ENCODE data around the gene GP5.

GP5 gene

DNA sequence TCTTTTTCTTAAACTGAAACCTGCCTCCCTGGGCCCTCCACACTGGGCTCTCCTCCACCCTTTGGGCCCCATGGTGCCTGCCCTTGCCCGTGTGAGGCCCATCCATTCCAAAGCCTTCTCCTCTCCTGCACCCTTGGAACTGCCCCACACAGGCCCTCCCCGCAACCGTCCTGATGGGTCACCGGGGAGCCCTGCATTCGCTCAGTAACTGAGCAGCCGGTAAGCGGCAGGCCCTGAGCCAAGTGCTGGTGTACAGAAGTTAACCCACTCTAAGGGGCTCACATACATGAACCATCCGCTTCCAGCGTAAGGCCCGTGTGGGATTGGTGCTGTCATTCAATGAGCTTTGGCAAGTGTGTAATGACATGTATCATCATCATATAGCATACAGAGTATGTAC, 24.1 kb downstream of the GP5 start:
- DNase-seq = no peak

DNA sequence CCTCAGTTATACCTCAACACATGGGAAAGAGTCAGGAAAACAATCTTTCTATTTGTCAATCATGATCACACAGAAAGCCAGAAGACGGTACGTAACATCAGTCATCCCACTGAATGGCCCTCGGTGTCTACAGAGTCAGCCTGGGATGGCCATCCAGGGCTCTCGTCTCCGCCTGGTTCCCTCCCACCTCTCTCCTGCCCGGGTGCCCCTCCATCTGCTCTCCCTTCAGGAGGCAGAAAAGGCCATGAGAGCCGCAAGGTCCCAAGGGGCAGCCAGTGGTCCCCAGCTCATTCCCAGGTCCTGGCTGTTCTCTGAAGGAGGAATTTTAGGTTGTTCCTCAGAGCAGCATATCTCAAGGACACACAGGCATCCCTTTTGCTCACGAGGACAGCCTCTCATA, 25.2 kb downstream of the GP5 start:
- no peak for DNase-seq

DNA sequence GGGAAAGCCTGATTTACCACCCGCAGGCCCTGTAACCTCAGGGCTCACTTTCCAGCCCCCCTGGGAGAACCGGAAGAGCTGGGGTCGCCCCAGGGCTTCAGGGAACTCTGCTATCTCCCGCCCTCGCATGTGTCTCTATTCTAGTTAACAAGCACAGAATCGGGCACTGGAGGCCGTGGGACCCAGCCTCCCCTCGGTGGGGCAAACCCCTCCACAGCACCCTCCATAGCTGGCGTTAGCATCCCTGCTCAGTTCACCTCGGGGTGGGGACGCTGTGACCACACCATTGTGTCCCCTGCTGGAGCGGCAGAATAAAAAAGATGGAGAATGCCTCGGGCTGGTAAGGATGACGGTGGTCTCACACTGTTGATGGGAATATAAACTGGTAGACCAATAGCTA, 26.0 kb downstream of the GP5 start:
- no peak for DNase-seq

DNA sequence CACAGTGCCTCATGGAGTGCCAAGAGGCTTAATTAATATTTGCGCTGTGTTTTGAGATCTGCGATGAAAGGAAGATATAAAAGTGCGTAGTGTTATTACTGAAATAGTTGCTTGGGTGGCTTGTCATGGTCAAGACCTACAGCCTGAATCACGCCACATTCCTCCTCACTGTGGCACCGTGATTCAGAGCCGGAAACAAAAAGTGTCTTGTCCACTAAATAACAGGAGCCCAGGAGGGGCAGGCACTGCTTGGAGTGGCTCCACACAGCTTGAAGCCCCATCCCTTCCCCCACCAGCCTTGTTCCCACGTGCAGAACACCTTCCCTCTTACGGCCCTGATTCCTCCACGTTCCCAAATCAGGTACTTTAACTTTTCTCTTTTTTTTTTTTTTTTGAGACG, 28.3 kb downstream of the GP5 start:
- no peak for DNase-seq

DNA sequence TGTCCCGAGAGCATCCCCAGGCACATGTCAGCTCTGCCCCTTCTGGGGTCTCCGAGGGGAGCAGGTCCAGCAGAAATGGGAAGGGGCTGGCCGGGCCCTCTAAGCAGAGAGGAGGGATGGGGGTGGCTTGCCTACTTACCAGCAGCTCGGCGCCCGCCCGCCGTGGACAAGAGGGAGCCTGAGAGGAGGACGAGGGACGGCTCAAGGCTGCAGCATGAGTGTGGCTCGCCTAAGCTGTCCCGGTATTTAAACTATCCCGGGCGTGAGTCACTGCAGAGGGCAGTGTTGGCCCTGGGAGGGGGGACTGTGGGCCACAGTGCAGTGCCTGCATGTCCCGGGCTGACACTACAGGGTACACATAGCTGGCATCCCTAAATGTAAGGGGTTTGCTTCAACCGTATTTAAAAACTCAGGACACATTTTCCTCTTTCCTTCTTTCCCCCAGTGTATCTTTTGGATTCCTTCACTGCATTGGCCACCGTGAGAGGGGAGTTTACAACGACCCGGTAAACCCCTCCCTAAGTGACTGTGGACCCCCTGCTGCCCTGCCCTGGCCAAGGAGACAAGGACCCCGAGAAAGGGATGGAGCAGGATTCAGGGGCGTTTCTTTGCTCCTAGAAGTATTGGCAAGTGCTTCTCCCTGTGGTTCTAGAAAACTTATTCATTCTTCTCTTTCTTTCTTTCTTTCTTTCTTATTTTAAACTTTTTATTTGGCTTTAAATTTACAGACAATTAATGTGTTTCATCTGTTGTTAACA, 29.4 kb downstream of the GP5 start, which contains the start of gene LRRC15:
Gene LRRC15 (minus strand): TSS at position 222 of the 758 bp plus-strand sequence. CDS start 8,700 bp downstream, outside the sequence.
- no peak for DNase-seq

DNA sequence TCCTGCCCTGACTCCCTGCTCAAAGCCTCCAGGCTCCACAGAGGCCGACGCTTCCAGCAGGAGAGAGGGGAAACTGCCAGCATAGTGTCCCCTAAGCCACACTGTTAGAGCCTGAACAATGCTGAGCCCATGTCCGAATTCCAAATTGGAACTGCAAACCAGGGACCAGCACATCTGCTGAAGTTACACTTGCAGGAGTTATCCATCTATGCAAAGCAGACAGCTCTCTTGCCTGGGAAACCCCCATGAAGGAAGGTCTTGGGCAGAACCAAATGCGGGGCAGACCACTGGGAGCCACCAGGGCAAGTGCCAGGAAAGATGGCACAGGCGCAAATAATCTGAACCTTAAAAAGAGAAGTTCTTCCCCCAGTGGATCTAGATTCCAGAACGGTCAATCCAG, 30.1 kb downstream of the GP5 start:
- no peak for DNase-seq

DNA sequence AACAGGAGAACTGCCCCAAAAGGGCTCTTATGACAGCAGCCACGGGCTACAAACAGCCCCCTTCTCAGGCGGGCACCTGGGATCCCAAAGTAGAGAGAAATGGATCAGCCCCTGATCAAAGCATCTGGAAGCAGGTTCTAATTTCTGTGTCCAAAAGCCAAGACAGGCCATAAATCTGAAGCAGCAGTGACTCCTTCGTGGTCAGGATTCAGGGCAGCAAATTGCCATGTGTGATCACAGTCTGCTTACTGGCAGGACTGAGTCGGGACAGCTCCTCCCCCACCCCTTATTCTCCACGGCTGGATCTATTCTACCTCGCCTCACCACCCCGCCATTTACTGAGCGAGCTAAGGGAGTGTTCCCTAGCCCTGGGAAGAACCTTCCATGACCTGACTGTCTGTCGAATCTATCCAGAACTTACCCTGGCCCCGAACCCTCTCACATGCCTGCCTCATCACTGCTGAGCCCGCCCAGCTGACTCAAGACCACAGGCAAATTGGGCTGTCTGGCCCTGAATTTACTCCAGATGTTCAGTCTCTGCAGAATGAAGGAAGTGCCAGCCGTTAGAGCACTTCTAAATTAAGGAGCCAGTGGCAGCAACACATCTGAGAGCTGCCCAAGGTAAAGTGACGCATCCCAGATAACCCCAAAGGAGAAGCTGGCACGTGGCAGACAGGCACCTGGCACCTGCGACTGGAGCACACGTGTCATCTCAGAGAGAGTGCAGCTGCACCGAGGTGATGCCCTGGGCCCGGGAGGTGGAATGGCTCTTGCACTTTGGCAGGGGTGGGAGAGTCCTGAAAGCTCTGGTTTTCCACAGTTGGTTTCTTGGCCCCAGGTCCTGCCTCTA, 30.8 kb downstream of the GP5 start:
- DNase-seq = no peak

DNA sequence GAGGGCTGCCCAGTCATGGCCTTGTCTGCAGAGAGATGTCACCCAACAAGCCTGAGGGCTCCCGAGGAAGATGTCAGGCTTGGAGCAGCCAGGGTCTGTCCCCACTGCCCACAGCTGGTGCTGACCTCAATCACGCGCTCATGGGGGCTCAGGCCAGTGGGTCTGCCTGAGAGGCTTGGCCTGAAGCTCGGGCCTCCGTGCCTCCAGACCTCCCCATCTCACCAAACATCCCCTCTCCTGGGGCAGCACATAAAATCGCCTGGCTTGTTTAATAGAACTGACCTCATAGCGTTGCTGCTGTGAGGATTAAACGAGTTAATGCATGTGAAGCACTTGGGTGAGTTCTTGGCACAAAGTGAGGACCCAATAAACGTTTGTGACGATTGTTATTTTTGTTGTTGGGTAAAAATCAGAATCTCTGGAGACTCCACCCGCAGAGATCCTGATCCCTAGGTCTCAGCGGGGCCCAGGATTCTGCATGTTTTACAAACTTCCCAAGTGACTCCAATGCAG, 33.0 kb downstream of the GP5 start:
- no peak for DNase-seq

DNA sequence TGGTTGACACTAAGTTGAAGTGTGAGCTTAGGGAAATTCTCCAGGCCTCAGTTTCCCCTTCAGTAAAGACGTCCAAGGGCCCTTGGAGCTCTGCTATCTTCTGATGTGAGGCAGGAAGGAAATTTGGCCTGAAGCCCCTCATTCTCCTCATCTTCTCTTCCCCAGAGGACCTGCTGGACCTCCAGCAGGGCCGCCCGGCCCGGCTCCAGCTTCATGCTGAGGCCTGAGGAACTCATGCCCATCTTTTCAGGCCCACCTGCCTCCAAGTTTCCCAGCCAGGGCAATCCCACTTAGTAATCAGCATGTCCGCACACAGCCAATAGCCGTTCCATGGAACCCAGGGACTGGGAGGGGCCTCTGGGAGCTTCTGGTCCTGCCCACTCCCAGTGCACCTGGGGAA, 33.5 kb downstream of the GP5 start:
- no peak for DNase-seq

DNA sequence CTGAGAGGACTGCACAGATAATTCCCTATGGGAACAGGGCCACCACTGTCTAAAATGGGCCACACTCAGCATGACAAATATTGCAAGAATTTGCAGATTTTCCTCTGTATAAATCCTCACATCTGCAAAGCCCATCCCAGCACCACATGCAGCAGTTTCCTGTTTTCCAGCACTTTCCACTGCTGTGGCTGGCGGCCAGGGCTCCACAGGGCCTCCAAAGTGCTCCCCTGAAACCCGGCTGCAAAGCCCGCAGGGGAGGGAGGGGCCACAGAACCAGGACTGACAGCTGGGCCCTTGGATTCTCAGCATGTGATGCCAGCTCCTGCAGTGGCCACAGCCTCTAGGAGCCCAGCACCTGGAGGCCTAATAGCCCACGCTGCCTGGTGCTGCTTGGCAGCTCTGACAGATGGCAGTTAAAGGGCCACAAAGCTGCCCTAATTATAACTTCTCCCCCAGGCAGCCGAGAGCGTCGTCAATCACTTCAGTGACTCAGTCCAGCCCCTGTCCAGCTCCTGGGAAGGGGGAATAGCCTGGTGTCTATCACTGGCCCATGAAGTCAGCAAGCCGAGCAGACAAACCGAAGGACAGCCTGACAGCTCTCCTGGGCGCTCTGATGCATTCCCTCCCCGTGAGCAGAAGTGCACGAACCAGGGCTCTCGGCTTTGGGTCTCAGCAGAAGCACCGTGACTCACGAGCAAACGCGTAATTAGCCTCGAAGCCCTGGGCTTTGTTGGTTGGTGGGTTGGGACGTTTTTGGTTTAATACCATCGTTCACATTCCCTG, 34.2 kb downstream of the GP5 start:
- no peak for DNase-seq

DNA sequence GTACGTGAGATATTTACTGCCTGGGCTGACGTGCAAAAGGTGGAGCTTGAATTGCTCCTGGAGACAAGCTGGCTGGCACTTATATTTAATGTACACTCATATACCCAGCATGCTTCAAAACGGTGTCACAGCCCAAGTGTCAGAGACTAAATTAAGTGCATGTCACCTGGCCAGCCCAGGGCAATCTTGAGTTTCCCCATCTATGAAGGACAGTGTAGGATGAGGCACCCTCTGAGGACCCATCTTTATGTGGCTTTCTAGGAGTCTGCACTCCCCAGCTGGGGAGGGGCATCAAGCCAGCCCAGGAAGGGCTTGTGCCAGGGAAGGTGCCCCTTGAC, 34.8 kb downstream of the GP5 start:
- DNase-seq = no peak

DNA sequence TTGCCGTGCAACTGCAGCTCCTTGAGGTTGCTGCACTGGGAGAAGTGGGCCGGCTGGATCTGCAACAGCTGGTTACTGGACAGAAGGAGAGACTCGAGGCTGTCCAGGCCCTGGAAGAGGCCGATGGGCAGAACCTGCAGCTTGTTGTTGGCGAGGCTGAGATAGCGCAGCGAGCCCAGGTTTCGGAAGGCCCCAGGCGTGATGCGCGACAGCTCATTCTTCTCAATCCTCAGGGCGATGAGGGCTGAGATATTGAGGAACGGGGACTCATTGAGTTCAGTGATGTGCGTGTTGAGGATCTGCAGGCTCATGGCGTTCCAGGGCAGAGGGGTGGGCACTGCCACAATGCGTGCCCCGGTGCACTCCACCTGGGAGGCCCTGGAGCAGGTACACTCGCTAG, 38.5 kb downstream of the GP5 start:
- DNase-seq = no peak

DNA sequence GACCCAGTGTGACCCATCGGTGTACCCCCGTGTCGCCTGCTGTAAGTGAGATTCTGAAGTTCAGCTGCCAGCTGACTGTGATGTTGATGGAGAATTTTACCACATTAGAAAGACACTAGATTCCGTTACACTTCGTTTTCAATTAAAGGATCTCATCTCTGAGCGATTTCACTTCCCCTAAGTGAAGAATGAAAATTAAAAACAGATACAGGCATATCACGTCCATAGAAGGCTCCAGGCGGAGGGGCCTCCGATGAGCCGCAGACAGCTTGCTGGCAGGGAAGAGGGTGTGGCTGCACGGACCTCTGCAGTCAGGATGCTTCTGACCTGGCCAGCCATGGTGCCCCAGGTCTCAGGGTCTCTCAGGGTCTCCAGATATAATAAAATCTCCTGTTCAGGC, 41.4 kb downstream of the GP5 start:
- DNase-seq = no peak

DNA sequence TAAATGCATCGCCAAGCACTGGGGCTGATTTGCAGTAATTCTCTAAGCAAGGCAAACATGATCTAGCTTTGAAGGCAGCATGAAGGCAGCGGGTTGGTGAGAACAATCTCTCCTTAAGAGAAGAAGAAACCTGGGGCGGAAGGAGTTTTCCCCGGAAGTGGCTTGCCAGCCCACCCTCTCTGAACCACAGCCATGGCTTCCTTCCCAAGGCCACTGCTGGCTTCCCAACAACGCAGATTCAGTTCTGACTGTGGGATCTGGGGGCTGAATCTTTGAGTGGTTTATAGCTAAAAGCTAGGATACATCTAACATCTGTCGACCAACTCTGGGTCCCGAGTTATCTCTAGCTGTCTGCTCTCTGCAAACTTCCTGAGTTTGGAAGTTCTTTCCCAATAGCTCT, 43.7 kb downstream of the GP5 start:
- no peak for DNase-seq

DNA sequence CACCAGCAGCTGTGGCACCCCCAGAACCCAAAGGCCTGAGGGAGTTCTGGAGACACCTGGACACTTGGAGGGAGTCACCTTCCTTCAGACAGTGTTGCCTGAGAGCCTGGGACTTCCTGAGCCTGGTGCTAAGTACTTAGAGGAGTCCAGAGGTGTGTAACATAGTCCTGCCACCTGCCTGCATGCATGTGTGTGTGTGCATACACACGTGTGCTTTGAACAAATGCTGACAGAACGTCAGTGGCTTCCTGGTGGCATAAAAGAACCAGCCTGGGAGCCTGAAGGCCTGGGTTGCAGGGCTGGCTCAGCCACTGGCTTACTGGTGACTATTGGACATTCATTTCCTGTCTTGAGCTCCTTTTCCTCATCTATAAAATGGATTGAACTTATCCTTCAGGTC, 44.8 kb downstream of the GP5 start:
- no peak for DNase-seq

DNA sequence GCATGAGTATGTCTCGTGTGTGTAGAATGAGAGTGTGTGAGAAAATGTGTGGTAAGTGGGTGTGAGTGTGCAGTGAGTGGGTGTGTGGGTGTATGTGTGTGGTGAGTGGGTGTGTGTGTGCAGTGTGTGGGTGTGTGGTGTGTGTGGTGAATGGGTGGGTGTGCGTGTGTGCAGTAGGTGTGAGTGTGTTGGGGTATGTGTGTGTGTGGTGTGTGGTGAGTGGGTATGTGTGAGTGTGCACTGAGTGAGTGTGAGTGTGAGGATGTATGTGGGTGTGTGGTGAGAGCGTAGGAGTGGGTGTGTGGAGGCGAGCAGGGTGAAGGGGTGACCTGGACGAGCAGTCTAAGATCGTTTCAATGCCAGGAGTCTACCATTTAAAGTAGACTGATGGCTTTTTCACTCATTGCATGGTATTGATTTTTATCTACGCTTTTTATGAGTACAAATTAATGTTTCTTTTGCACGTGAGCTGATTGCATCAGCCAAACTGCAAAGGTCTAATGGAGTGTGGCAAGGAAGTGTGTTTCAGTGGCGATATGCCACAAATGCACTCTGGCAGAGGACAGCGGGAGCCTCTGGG, 46.3 kb downstream of the GP5 start:
- DNase-seq = no peak

DNA sequence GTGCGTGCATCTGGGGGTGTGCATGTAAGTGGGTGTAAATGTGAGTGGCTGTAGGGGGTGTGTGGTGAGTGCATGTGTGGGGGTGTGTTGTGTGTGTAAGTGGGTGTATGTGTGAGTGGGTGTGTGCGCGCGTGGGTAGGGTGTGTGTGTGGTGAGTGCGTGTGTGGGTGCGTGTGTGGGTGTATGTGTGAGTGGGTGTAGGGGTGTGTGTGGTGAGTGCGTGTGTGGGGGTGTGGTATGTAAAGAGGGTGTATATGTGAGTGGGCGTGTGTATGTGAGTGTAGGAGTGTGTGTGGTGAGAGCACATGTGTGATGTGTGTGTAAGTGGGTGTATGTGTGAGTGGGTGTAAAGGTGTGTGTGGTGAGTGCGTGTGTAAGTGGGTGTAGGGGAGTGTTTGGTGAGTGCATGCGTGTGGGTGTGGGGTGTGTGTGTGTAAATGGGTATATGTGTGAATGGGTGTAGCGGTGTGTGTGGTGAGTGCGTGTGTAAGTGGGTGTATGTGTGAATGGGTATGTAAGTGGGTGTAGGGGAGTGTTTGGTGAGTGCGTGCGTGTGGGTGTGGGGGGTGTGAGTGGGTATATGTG, 47.0 kb downstream of the GP5 start:
- no peak for DNase-seq

DNA sequence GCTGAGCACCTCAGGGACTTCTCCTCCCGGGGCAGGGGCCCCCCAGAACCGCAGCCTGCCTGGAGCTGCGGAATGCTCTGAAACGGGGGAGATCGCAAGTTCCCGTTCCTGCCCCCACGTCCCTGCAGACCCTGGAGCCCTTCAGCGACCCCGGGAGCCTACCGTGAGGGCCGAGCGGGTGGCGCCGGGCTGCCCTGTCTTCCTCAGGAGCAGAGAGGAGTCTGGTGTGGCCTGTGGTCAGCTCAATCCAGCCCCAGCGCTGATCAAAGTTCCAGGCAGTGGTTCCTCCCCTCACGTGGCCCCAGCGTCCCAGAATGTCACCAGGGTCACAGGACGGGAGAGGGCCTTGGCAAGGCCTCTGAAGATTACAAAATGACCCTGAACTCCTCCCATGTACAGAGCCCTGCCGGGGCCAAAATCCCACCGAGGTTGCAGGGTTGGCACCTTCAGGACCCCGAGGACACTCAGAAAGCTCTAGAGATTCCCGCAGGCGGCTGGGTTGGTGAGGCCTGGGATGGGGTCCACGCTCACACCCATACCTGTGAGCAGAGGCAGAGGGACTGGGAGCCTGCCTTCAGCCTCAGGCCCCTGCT, 47.9 kb downstream of the GP5 start, which contains the start of gene CPN2:
Gene CPN2 (minus strand): TSS at position 249 of the 593 bp plus-strand sequence. CDS start 8,626 bp downstream, outside the sequence.
- DNase-seq = no peak

DNA sequence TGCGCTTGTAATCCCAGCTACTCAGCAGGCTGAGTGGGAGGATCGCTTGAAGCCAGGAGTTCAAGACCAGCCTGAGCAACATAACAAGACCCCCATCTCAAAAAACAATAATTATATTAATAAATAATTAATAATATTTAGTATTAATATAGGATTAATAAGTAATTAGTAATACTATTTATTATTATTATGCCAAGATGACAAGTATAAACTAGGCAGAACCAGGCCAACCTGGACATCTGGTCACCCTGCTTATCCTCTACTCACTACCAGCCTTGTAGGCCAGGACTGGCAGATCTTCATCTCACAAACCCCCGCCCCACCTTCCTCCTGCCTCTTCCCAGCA, 48.4 kb downstream of the GP5 start:
- DNase-seq = no peak

DNA sequence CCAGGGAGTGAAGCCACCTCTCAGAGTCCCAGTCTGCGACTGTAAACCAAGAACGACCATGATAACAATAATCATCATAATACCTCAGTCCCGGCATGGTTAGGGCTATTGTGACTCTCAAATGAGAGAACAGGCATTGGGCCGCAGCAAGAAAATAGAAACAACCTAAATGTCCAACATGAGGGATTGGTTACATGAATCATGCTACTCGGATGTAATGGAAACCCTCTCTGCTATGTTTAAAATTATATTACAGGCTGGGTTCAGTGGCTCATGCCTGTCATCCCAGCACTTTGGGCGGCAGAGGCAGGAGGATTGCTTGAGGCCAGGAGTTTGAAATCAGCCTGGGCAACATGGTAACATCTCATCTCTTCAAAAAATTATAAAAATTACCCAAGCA, 50.7 kb downstream of the GP5 start:
- DNase-seq = no peak

DNA sequence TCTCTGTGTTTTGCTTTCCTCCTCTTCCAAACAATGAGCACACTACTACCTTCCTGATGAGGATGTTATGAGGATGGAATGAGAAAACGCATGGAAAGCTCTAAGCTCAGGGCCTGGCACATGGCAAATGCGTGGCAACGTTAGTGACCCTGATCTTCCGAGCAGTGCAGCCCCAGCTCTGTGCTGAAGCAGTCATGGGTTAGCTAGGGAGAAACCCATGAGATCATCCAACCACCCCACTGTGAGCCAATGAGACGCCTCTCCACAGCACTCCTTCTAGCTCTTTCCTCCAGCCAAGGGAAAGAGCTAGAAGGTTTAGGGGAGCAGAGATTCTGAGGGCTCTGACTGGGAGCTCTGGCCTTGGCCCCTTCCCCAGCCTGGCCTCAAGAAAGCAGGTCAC, 52.4 kb downstream of the GP5 start:
- no peak for DNase-seq

DNA sequence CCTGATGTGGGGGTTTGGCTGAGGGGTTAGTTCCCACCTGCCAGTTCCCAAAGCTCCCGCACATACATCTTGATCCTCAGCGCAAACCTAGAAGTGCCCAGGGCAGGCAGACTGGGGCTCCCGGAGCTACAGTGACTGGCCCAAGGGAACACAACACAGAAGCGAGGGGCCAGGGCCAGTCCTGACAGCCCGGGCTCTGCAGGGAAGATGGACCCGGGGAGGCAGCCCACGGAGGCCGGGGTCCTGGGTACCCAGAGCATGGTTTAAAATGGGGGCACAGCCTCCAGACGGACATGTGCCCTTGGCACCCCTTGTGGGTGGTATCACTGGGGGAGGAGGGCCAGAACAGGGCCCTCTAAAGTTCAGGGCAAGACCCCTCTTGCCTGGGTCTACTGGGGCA, 53.0 kb downstream of the GP5 start:
- DNase-seq = no peak
